K562 (cell line): ENCODE measurements around the gene ARHGAP42. TPM values are rescaled to one million over a fixed set of nuclear protein-coding genes. Genes with fewer than 3 reads are reported as not detected.

Source experiments
- ARID1B ChIP-seq: fragments of 450-650 bp; IDR thresholded peaks from 2 replicates; pipeline ENCODE4 v1.6.1; 2016; ENCODE audit warnings: antibody characterized with exemption, mild to moderate bottlenecking, inconsistent platforms
- CBX5 ChIP-seq: IDR thresholded peaks from 2 replicates; pipeline ENCODE4 v1.6.1; 2014; ENCODE audit warnings: low read depth, borderline replicate concordance
- CEBPG ChIP-seq, 3 experiments: fragments of 200-800 bp in 1 of 3; sonication (Bioruptor generic) in 1 of 3; sonication (generic) in 1 of 3; formaldehyde crosslinking in 1 of 3; IDR thresholded peaks in 2 of 3; conservative IDR thresholded peaks in 1 of 3; 2 replicates each; pipeline versions ENCODE4 v1.6.1 to v1.8.0; 2016 to 2022; ENCODE audit warnings: missing compliant biosample characterization in 2 of 3, missing genetic modification characterization in 2 of 3, mild to moderate bottlenecking in 1 of 3, missing genetic modification reagents in 1 of 3
- EGR1 ChIP-seq: fragments of 450-650 bp; conservative IDR thresholded peaks from 2 replicates; pipeline ENCODE4 v1.6.1; 2017; ENCODE audit warnings: mild to moderate bottlenecking
- ETS2 ChIP-seq: IDR thresholded peaks from 2 replicates; pipeline ENCODE4 v1.6.1; 2016; ENCODE audit warnings: borderline replicate concordance, missing genetic modification characterization, mild to moderate bottlenecking, moderate library complexity, missing compliant biosample characterization; ENCODE audit not compliant: poor library complexity, severe bottlenecking
- ETV1 ChIP-seq: fragments of 450-650 bp; conservative IDR thresholded peaks from 2 replicates; pipeline ENCODE4 v1.6.1; 2016; ENCODE audit warnings: missing genetic modification characterization, control low read depth, low read depth, missing compliant biosample characterization
- FOXK1 ChIP-seq: sonication (generic); formaldehyde crosslinking; IDR thresholded peaks from 2 replicates; pipeline ENCODE4 v1.8.0; 2022; ENCODE audit warnings: missing genetic modification reagents, mild to moderate bottlenecking, borderline replicate concordance
- FOXP4 ChIP-seq: sonication (generic); formaldehyde crosslinking; IDR thresholded peaks from 2 replicates; pipeline ENCODE4 v1.8.0; 2022; ENCODE audit warnings: mild to moderate bottlenecking, missing genetic modification reagents, borderline replicate concordance
- NCOA2 ChIP-seq, 2 experiments: fragments of 450-650 bp; IDR thresholded peaks; 2 replicates each; pipeline ENCODE4 v1.6.1; 2018; ENCODE audit warnings: mild to moderate bottlenecking in 2 of 2, moderate library complexity in 1 of 2; ENCODE audit not compliant: partially characterized antibody in 2 of 2
- NFIC ChIP-seq: fragments of 450-650 bp; IDR thresholded peaks from 2 replicates; pipeline ENCODE4 v1.6.1; 2017; ENCODE audit warnings: mild to moderate bottlenecking, inconsistent platforms
- ZBTB7A ChIP-seq: IDR thresholded peaks from 2 replicates; pipeline ENCODE4 v1.6.1; 2011; ENCODE audit warnings: low read depth, mild to moderate bottlenecking, low read length, moderate library complexity, borderline replicate concordance; ENCODE audit not compliant: control insufficient read depth
- ZFP36 ChIP-seq: fragments of 150-350 bp; IDR thresholded peaks from 2 replicates; pipeline ENCODE4 v1.6.1; 2018; ENCODE audit warnings: low read length, low read depth; ENCODE audit not compliant: partially characterized antibody
- polyA plus RNA-seq, 8 experiments: library from polyadenylated mRNA; depleted of rRNA in 4 of 8; stranded (reverse) in 5 of 8; unstranded in 3 of 8; fragments of >200 nt; fragmentation: Nextera tagmentation in 2 of 8; fragmentation: Illumina TruSeq in 1 of 8; extraction: Ambion mirVana in 2 of 8; extraction: Trizol in 1 of 8; gene quantifications; 2 replicates each; pipeline versions ENCODE4 v1.2.1 to v1.2.3, GENCODE V29; 2011 to 2014; ENCODE audit warnings: inconsistent platforms in 1 of 8, missing spikeins in 1 of 8
- total RNA-seq, 7 experiments: library from RNA; depleted of rRNA in 6 of 7; stranded (reverse); fragments of >200 nt in 6 of 7; fragmentation: Illumina TruSeq in 2 of 7; extraction: Trizol in 2 of 7; gene quantifications; 2 replicates each; pipeline versions ENCODE4 v1.2.1 to v1.2.3, GENCODE V29; 2011 to 2021; ENCODE audit warnings: low replicate concordance in 1 of 7
- TF ChIP-seq, protein P1 (sequence below): fragments of 250-450 bp; sonication (Bioruptor Pico); IDR thresholded peaks from 2 replicates; pipeline ENCODE4 v1.8.0; 2022; ENCODE audit warnings: moderate library complexity, mild to moderate bottlenecking, inconsistent platforms
- TF ChIP-seq, protein P2 (sequence below), 2 experiments: fragments of 450-650 bp; formaldehyde crosslinking in 1 of 2; IDR thresholded peaks; 2 replicates each; pipeline versions ENCODE4 v1.4.0 to v1.6.1; 2014 to 2020; ENCODE audit warnings: mild to moderate bottlenecking in 2 of 2, borderline replicate concordance in 1 of 2, low read depth in 1 of 2

ARHGAP42 gene
- total and polyA plus RNA-seq, 9 of the 15 experiments (the other 6 are each of a cell fraction or from before 2014, with no cell fraction given) = 0.95 to 6.1 (median 2.4) TPM

GRCh38 chr11:100808904-100809491, 121.9 kb downstream of the ARHGAP42 start (continued):
- TF ChIP-seq FOXP4 (no peak), EGR1 (no peak), CBX5 (no peak), ZFP36 (no peak), NCOA2 (IDR thresholded peaks at IDR 0.05; ENCODE audit: partially characterized antibody in 2 of 2) (peak in 1 of 2 experiments; percentile 49), NFIC (peak; percentile 76), ARID1B (peak; percentile 95), CEBPG (CRISPR knock-in tag; IDR thresholded peaks at IDR 0.05) (no peak), CEBPG (tag; conservative IDR thresholded peaks at IDR 0.05 in 1 of 2, IDR thresholded peaks at IDR 0.05 in 1 of 2) (peak in 1 of 2 experiments; percentile 46; a peak in 2 of 4 replicates), ZBTB7A (no peak), ETV1 (peak; percentile 48), ETS2 (tag) (no peak), FOXK1 (CRISPR knock-in tag) (no peak)
- TF ChIP-seq, protein P1, sequence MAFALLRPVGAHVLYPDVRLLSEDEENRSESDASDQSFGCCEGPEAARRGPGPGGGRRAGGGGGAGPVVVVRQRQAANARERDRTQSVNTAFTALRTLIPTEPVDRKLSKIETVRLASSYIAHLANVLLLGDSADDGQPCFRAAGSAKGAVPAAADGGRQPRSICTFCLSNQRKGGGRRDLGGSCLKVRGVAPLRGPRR = no peak
- TF ChIP-seq, protein P2, sequence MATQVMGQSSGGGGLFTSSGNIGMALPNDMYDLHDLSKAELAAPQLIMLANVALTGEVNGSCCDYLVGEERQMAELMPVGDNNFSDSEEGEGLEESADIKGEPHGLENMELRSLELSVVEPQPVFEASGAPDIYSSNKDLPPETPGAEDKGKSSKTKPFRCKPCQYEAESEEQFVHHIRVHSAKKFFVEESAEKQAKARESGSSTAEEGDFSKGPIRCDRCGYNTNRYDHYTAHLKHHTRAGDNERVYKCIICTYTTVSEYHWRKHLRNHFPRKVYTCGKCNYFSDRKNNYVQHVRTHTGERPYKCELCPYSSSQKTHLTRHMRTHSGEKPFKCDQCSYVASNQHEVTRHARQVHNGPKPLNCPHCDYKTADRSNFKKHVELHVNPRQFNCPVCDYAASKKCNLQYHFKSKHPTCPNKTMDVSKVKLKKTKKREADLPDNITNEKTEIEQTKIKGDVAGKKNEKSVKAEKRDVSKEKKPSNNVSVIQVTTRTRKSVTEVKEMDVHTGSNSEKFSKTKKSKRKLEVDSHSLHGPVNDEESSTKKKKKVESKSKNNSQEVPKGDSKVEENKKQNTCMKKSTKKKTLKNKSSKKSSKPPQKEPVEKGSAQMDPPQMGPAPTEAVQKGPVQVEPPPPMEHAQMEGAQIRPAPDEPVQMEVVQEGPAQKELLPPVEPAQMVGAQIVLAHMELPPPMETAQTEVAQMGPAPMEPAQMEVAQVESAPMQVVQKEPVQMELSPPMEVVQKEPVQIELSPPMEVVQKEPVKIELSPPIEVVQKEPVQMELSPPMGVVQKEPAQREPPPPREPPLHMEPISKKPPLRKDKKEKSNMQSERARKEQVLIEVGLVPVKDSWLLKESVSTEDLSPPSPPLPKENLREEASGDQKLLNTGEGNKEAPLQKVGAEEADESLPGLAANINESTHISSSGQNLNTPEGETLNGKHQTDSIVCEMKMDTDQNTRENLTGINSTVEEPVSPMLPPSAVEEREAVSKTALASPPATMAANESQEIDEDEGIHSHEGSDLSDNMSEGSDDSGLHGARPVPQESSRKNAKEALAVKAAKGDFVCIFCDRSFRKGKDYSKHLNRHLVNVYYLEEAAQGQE (IDR thresholded peaks at IDR 0.05; ENCODE audit: borderline replicate concordance) = no peak
- TF ChIP-seq, protein P2 (CRISPR knock-in tag; IDR thresholded peaks at IDR 0.05; ENCODE audit: low read depth) = no peak
- TF ChIP-seq, all 486 proteins: peak for 65
